A673 (cell line): ENCODE data around the gene BUB1. TPM values are rescaled to one million over a fixed set of nuclear protein-coding genes. Genes with fewer than 3 reads are reported as not detected.
"Not testable (repeated sequence)": the region's sequence is repeated elsewhere in the genome, so short reads cannot be mapped to it uniquely, and the experiment has no call there.

Experiments used
- BruUV-seq: library from RNA; stranded (reverse); fragments of 400-500 nt; replicated peaks from 2 replicates; lab custom pipeline; 2021; lab: Mats Ljungman, UMichigan
- CTCF ChIA-PET: fragments of 300-600 bp; sonication (Branson Sonifier 250); formaldehyde crosslinking; loops from one replicate; lab custom pipeline; 2022; ENCODE audit warnings: antibody characterized with exemption; lab: Charles Lee
- POLR2A ChIA-PET: fragments of 300-600 bp; sonication (Branson Sonifier 250); formaldehyde crosslinking; loops from one replicate; lab custom pipeline; 2022; ENCODE audit warnings: antibody characterized with exemption; ENCODE audit not compliant: low non-redundant PET; lab: Charles Lee
- DNase-seq: peaks from one replicate; pipeline ENCODE4 v3.0.0-alpha.2; 2015; ENCODE audit warnings: low spot score
- H3K27ac ChIP-seq: fragments of 200-600 bp; sonication (generic); 2 replicates; pipeline ENCODE4 v1.5.1; 2016; ENCODE audit warnings: mixed run types, low read depth, mild to moderate bottlenecking, mixed read lengths, antibody characterized with exemption, low read length; ENCODE audit not compliant: poor library complexity, severe bottlenecking
- H3K27me3 ChIP-seq: fragments of 200-600 bp; sonication (generic); replicated peaks from 2 replicates; pipeline ENCODE4 v1.6.1; 2017; ENCODE audit warnings: mixed run types, low read depth, mild to moderate bottlenecking, mixed read lengths, antibody characterized with exemption, low read length; ENCODE audit not compliant: insufficient read depth, poor library complexity
- H3K36me3 ChIP-seq: fragments of 200-600 bp; sonication (generic); 2 replicates; pipeline ENCODE4 v1.6.1; 2016; ENCODE audit warnings: mixed run types, mild to moderate bottlenecking, mixed read lengths, antibody characterized with exemption, low read length; ENCODE audit not compliant: insufficient read depth, poor library complexity, severe bottlenecking
- H3K4me1 ChIP-seq: fragments of 200-600 bp; sonication (generic); 2 replicates; pipeline ENCODE4 v1.6.1; 2017; ENCODE audit warnings: mixed run types, mild to moderate bottlenecking, mixed read lengths, antibody characterized with exemption, low read length; ENCODE audit not compliant: insufficient read depth, poor library complexity, severe bottlenecking
- H3K4me3 ChIP-seq: fragments of 200-600 bp; sonication (generic); 2 replicates; pipeline ENCODE4 v1.5.1; 2016; ENCODE audit warnings: low read depth, mixed run types, mild to moderate bottlenecking, mixed read lengths, low read length; ENCODE audit not compliant: poor library complexity, severe bottlenecking
- H3K9me3 ChIP-seq: fragments of 200-600 bp; sonication (generic); 2 replicates; pipeline ENCODE4 v1.6.1; 2016; ENCODE audit warnings: mixed run types, low read depth, mild to moderate bottlenecking, mixed read lengths, antibody characterized with exemption, low read length; ENCODE audit not compliant: poor library complexity, severe bottlenecking
- CTCF ChIP-seq: fragments of 300-800, 200-600 bp; sonication (generic); conservative IDR thresholded peaks from 2 replicates; pipeline ENCODE4 v1.5.1; 2017; ENCODE audit warnings: low read depth, mild to moderate bottlenecking, antibody characterized with exemption, low read length, moderate library complexity, mixed read lengths
- EZH2 ChIP-seq: fragments of 200-600 bp; sonication (generic); IDR thresholded peaks from 2 replicates; pipeline ENCODE4 v1.6.1; 2017; ENCODE audit warnings: borderline replicate concordance, low read depth, mild to moderate bottlenecking, mixed read lengths, antibody characterized with exemption, low read length; ENCODE audit not compliant: poor library complexity, severe bottlenecking
- intact Hi-C: fragments of 100-400 bp; cut with micrococcal nuclease; formaldehyde crosslinking; loops from one replicate; pipeline ENCODE4 v1.10.0; 2022; ENCODE audit not compliant: unreplicated experiment
- total RNA-seq: library from RNA; stranded (reverse); gene quantifications from 2 replicates; pipeline ENCODE4 v1.2.3, GENCODE V29; 2021

The BUB1 gene
- total RNA-seq, 1 experiment from 2014 or later: 98.0 TPM

GRCh38 chr2:110690083-110690965 is 12.5 kb upstream of the BUB1 start:
- no peak for DNase-seq
- Histone ChIP-seq H3K4me3 (no peak overlapping the region), H3K36me3 (no peaks in the 10 kb centered on the region), H3K27ac (no peak overlapping the region), H3K4me1 (peaks cover 10% of the 10 kb centered on the region), H3K27me3 (no peaks in the 10 kb centered on the region), H3K9me3 (peaks cover 6% of the 10 kb centered on the region)
- TF ChIP-seq CTCF: no peak
- TF ChIP-seq EZH2: no peak
- intact Hi-C loops: no loop called here
- POLR2A ChIA-PET: no interaction called here
- no TSS peak for BruUV-seq
- CTCF ChIA-PET: no interaction called here

GRCh38 chr2:110688594-110689091 is 10.8 kb upstream of the BUB1 start:
- BruUV-seq: no TSS peak
- Histone ChIP-seq H3K4me1 (peaks cover 4% of the 10 kb centered on the region), H3K27me3 (no peaks in the 10 kb centered on the region), H3K36me3 (no peaks in the 10 kb centered on the region), H3K9me3 (peaks cover 6% of the 10 kb centered on the region), H3K27ac (no peak overlapping the region), H3K4me3 (no peak overlapping the region)
- POLR2A ChIA-PET: no interaction called here
- TF ChIP-seq EZH2 (no peak), CTCF (no peak)
- CTCF ChIA-PET: no interaction called here
- intact Hi-C loops: no loop called here
- DNase-seq: peak; percentile 62

GRCh38 chr2:110687775-110688484 is 10.1 kb upstream of the BUB1 start:
- H3K27me3 ChIP-seq, H3K27ac ChIP-seq, CTCF ChIA-PET, H3K4me3 ChIP-seq, DNase-seq, H3K4me1 ChIP-seq, POLR2A ChIA-PET, BruUV-seq, intact Hi-C loops, H3K9me3 ChIP-seq, H3K36me3 ChIP-seq: not testable (repeated sequence)
